Immature natural killer cell (primary cell): ENCODE results near the gene ATP1A2. TPM values are rescaled to one million over a fixed set of nuclear protein-coding genes. Genes with fewer than 3 reads are reported as not detected.
A peak's percentile ranks its signal among the peaks of the same experiment; 100 is the strongest.

ENCODE experiments used
- DNase-seq, 3 donors: peaks; one replicate each; pipeline ENCODE4 v3.0.0; 2022; ENCODE audit warnings: mixed read lengths in 1 of 3
- H3K27ac Mint-ChIP-seq, 6 donors: one replicate each; pipeline ENCODE4 v1.8.0; 2020; ENCODE audit warnings: mixed read lengths in 6 of 6, mild to moderate bottlenecking in 5 of 6, inconsistent platforms in 4 of 6, moderate library complexity in 3 of 6
- H3K27me3 Mint-ChIP-seq, 3 donors: one replicate each; pipeline ENCODE4 v1.8.0; 2020 to 2021; ENCODE audit warnings: low read depth in 3 of 3, mild to moderate bottlenecking in 3 of 3, mixed read lengths in 3 of 3, moderate library complexity in 3 of 3, inconsistent platforms in 1 of 3
- H3K36me3 Mint-ChIP-seq, 3 donors: one replicate each; pipeline ENCODE4 v1.8.0; 2020; ENCODE audit warnings: mixed read lengths in 3 of 3, inconsistent platforms in 2 of 3, mild to moderate bottlenecking in 2 of 3
- H3K4me1 Mint-ChIP-seq, 2 donors: one replicate each; pipeline ENCODE4 v1.8.0; 2020; ENCODE audit warnings: inconsistent platforms in 2 of 2, mild to moderate bottlenecking in 2 of 2, mixed read lengths in 2 of 2, moderate library complexity in 1 of 2
- H3K4me3 Mint-ChIP-seq, 5 donors: one replicate each; pipeline ENCODE4 v1.8.0; 2020; ENCODE audit warnings: mild to moderate bottlenecking in 5 of 5, mixed read lengths in 5 of 5, inconsistent platforms in 3 of 5, moderate library complexity in 3 of 5
- H3K9me3 Mint-ChIP-seq, 6 donors: one replicate each; pipeline ENCODE4 v1.8.0; 2020; ENCODE audit warnings: mild to moderate bottlenecking in 6 of 6, mixed read lengths in 6 of 6, inconsistent platforms in 4 of 6, moderate library complexity in 3 of 6
- polyA plus RNA-seq, 3 donors: library from polyadenylated mRNA; unstranded; fragments of 300-500 nt; fragmentation: Illumina TruSeq; gene quantifications; one replicate each; pipeline ENCODE4 v1.2.3, GENCODE V29; 2021

Gene ATP1A2
- polyA plus RNA-seq, 3 donors from 2014 or later, result not detected

DNA sequence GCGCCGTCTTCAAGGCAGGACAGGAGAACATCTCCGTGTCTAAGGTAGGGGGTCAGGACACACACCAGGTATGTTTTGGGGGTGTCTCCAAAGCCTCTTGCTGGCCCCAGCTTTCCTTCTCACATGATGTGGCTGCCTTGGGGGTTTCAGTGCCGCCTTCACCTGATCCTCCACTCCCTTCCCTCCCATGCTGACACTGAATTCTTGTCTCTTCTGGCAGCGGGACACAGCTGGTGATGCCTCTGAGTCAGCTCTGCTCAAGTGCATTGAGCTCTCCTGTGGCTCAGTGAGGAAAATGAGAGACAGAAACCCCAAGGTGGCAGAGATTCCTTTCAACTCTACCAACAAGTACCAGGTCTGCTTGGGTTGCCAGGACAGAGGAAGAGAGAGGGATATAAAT is 13.5 kb downstream of the ATP1A2 start:
- Mint-ChIP-seq H3K4me1 (no peaks in the 10 kb centered on the region), H3K9me3 (no peaks in the 10 kb centered on the region), H3K27ac (no peak overlapping the region), H3K36me3 (no peaks in the 10 kb centered on the region), H3K4me3 (no peak overlapping the region), H3K27me3 (peaks cover 2 to 8% (median 4%) of the 10 kb centered on the region in 3 donors)
- no peak for DNase-seq

DNA sequence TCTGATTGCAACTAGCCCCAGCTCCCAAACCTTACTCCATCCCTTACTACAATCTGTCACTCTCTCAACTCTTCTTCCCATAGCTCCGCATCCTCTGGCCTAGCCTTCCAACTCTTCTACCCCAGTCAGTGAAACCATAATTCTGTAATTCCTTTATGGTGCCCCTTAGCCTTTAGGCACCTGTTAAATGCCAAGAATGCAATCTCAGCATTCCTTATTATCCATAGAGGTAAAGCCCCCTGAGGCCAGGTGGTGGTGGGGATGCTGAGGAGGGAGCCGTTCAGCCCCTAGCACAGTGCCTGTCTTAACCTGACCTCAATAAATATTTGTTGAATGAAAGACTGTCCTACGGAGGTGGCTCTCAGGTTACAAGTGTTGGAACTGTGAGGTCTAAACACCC is 14.0 kb downstream of the ATP1A2 start:
- H3K27ac Mint-ChIP-seq, result no peak overlapping the region
- H3K36me3 Mint-ChIP-seq, result no peaks in the 10 kb centered on the region
- no peaks in the 10 kb centered on the region for H3K4me1 Mint-ChIP-seq
- H3K27me3 Mint-ChIP-seq, result peaks cover 2 to 8% (median 4%) of the 10 kb centered on the region in 3 donors
- DNase-seq, result no peak
- no peaks in the 10 kb centered on the region for H3K9me3 Mint-ChIP-seq
- no peak overlapping the region for H3K4me3 Mint-ChIP-seq

DNA sequence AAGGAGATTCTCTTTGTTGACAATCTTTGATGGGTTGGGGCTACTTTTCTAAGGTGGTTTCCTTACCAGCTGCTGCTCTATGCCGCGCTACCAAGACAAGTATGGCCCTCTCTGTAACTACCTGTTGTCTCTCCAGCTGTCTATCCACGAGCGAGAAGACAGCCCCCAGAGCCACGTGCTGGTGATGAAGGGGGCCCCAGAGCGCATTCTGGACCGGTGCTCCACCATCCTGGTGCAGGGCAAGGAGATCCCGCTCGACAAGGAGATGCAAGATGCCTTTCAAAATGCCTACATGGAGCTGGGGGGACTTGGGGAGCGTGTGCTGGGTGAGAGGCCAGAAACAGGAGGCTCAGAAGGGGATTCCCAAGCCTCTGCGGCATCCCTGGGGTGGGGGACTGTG is 14.4 kb downstream of the ATP1A2 start:
- Mint-ChIP-seq H3K36me3 (no peaks in the 10 kb centered on the region), H3K4me3 (no peak overlapping the region), H3K27ac (no peak overlapping the region), H3K4me1 (no peaks in the 10 kb centered on the region), H3K9me3 (no peaks in the 10 kb centered on the region), H3K27me3 (peaks cover 1 to 8% (median 2%) of the 10 kb centered on the region in 3 donors)
- no peak for DNase-seq

DNA sequence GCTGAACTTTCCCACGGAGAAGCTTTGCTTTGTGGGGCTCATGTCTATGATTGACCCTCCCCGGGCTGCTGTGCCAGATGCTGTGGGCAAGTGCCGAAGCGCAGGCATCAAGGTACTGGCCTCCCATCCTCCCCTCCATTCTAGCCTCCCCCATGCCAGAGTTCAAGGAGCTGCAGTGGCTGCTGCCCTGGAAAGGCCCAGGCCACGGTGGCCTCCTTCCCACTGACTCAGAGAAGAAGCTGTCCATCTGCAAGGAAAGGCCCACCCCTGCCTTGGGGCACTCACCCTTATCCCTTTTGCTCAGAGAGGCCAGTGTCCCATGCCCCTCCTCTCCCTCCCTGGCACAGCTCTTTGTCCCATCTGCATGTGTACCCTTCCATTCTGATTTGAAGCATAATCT is 14.9 kb downstream of the ATP1A2 start:
- no peaks in the 10 kb centered on the region for H3K9me3 Mint-ChIP-seq

GRCh38 chr1:160130939-160131338 is 15.4 kb downstream of the ATP1A2 start:
- H3K27ac Mint-ChIP-seq, result no peak overlapping the region
- no peak overlapping the region for H3K4me3 Mint-ChIP-seq
- no peak for DNase-seq
- H3K27me3 Mint-ChIP-seq, result peaks cover 1 to 8% (median 2%) of the 10 kb centered on the region in 3 donors
- H3K4me1 Mint-ChIP-seq, result no peaks in the 10 kb centered on the region
- no peaks in the 10 kb centered on the region for H3K36me3 Mint-ChIP-seq
- no peaks in the 10 kb centered on the region for H3K9me3 Mint-ChIP-seq

More for the DNA sequence above, 14.9 kb downstream of the ATP1A2 start:
- no peak for DNase-seq
- Mint-ChIP-seq H3K27ac (no peak overlapping the region), H3K27me3 (peaks cover 1 to 8% (median 2%) of the 10 kb centered on the region in 3 donors), H3K36me3 (no peaks in the 10 kb centered on the region), H3K4me1 (no peaks in the 10 kb centered on the region), H3K4me3 (no peak overlapping the region)

GRCh38 chr1:160131803-160132565 is 16.4 kb downstream of the ATP1A2 start:
- H3K9me3 Mint-ChIP-seq, result no peaks in the 10 kb centered on the region
- no peaks in the 10 kb centered on the region for H3K4me1 Mint-ChIP-seq
- H3K27ac Mint-ChIP-seq, result peak overlapping the region in 1 of 6 donors; percentile 31
- no peaks in the 10 kb centered on the region for H3K36me3 Mint-ChIP-seq
- no peak overlapping the region for H3K4me3 Mint-ChIP-seq
- peaks cover 1 to 8% (median 2%) of the 10 kb centered on the region in 3 donors for H3K27me3 Mint-ChIP-seq
- DNase-seq, result no peak

GRCh38 chr1:160133990-160134770 is 18.6 kb downstream of the ATP1A2 start:
- peaks cover 0 to 8% (median 3%) of the 10 kb centered on the region in 3 donors for H3K27me3 Mint-ChIP-seq
- no peaks in the 10 kb centered on the region for H3K36me3 Mint-ChIP-seq
- H3K27ac Mint-ChIP-seq, result no peak overlapping the region
- no peak for DNase-seq
- no peaks in the 10 kb centered on the region for H3K9me3 Mint-ChIP-seq
- no peak overlapping the region for H3K4me3 Mint-ChIP-seq
- H3K4me1 Mint-ChIP-seq, result no peaks in the 10 kb centered on the region

DNA sequence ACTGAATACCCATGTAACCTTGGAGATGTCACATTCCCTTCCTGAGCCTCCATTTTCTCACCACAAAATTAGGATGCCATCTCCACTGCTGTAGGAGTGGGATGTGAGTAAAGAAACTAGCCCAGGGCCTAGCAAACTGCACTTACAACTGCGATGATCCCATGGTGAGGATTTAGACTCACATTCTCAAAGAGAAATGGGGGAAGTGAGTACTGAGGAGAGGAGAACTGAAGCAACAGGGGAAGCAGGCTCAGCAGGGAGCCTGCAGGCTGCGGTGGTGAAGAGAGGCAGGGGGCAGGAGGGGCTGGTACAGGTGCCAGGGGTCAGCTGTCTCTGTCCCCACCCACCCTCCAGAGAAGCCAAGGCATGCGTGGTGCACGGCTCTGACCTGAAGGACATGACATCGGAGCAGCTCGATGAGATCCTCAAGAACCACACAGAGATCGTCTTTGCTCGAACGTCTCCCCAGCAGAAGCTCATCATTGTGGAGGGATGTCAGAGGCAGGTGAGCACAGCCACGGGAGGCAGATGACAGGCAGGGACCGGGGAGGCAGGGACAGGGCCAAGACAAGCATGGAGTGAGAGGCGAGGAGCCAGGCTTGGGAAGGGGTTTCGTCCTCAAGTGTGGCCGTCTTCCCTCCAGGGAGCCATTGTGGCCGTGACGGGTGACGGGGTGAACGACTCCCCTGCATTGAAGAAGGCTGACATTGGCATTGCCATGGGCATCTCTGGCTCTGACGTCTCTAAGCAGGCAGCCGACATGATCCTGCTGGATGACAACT is 19.4 kb downstream of the ATP1A2 start:
- no peak overlapping the region for H3K27ac Mint-ChIP-seq
- no peaks in the 10 kb centered on the region for H3K36me3 Mint-ChIP-seq
- no peaks in the 10 kb centered on the region for H3K4me1 Mint-ChIP-seq
- H3K9me3 Mint-ChIP-seq, result no peaks in the 10 kb centered on the region
- DNase-seq, result no peak
- H3K27me3 Mint-ChIP-seq, result peaks cover 0 to 8% (median 3%) of the 10 kb centered on the region in 3 donors
- H3K4me3 Mint-ChIP-seq, result no peak overlapping the region

DNA sequence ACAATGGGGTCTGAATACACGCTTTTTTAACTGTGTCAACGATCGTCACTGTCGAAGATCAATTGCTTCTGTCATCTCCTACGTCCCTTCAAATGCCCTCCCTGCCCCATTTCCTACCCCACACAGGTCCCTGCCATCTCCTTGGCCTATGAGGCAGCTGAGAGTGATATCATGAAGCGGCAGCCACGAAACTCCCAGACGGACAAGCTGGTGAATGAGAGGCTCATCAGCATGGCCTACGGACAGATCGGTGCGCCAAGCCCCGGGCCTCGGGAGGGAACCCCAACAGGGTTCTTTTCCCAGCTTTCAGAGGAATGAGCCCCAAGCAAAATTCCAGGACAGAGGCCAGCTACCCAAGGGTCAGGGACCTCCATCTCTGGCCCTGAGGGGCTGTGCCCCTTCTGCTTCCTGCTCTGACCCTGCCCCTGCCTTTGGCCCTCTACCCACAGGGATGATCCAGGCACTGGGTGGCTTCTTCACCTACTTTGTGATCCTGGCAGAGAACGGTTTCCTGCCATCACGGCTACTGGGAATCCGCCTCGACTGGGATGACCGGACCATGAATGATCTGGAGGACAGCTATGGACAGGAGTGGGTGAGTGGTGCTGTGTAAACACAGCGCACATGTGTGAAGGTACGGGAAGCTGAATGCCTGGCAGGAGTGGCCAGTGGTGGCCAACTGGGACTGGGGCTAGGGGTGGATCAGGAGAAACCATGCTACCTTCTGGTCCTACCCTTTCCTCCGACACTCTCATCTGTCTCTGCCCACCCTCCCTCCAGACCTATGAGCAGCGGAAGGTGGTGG is 20.8 kb downstream of the ATP1A2 start:
- no peaks in the 10 kb centered on the region for H3K9me3 Mint-ChIP-seq
- no peak for DNase-seq
- no peak overlapping the region for H3K27ac Mint-ChIP-seq
- H3K4me3 Mint-ChIP-seq, result no peak overlapping the region
- H3K4me1 Mint-ChIP-seq, result no peaks in the 10 kb centered on the region
- H3K27me3 Mint-ChIP-seq, result peaks cover 0 to 8% (median 1%) of the 10 kb centered on the region in 3 donors
- no peaks in the 10 kb centered on the region for H3K36me3 Mint-ChIP-seq

DNA sequence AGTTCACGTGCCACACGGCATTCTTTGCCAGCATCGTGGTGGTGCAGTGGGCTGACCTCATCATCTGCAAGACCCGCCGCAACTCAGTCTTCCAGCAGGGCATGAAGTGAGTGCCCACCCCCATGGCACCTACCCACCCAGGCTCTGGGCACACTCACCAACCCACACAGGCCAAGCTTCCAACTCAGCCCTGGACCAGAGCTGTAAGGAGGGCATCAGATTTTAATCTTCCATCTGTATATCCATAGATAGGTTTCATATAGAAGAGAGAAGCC is 21.3 kb downstream of the ATP1A2 start:
- H3K4me3 Mint-ChIP-seq, result no peak overlapping the region
- peaks cover 0 to 8% (median 3%) of the 10 kb centered on the region in 3 donors for H3K27me3 Mint-ChIP-seq
- no peak overlapping the region for H3K27ac Mint-ChIP-seq
- H3K4me1 Mint-ChIP-seq, result no peaks in the 10 kb centered on the region
- H3K9me3 Mint-ChIP-seq, result no peaks in the 10 kb centered on the region
- no peaks in the 10 kb centered on the region for H3K36me3 Mint-ChIP-seq
- DNase-seq, result no peak

- Mint-ChIP-seq H3K4me3 (no peak overlapping the region), H3K27me3 (peaks cover 0 to 7% (median 3%) of the 10 kb centered on the region in 3 donors), H3K9me3 (no peaks in the 10 kb centered on the region), H3K27ac (no peak overlapping the region), H3K36me3 (no peaks in the 10 kb centered on the region), H3K4me1 (no peaks in the 10 kb centered on the region)
- DNase-seq, result no peak
Observed at GRCh38 chr1:160137216-160137862, 21.8 kb downstream of the ATP1A2 start.

- DNase-seq, result no peak
- Mint-ChIP-seq H3K9me3 (no peaks in the 10 kb centered on the region), H3K27me3 (peaks cover 3 to 5% (median 3%) of the 10 kb centered on the region in 3 donors), H3K27ac (no peak overlapping the region), H3K36me3 (no peaks in the 10 kb centered on the region), H3K4me1 (no peaks in the 10 kb centered on the region), H3K4me3 (no peak overlapping the region)
Observed at GRCh38 chr1:160139840-160140239, 24.3 kb downstream of the ATP1A2 start.

GRCh38 chr1:160143695-160144094 is 28.1 kb downstream of the ATP1A2 start:
- H3K4me3 Mint-ChIP-seq, result no peak overlapping the region
- H3K27ac Mint-ChIP-seq, result no peak overlapping the region
- H3K9me3 Mint-ChIP-seq, result no peaks in the 10 kb centered on the region
- H3K4me1 Mint-ChIP-seq, result no peaks in the 10 kb centered on the region
- H3K27me3 Mint-ChIP-seq, result peaks cover 4 to 6% (median 5%) of the 10 kb centered on the region in 3 donors
- DNase-seq, result no peak
- H3K36me3 Mint-ChIP-seq, result no peaks in the 10 kb centered on the region
